H1 (cell line): Measurements from ENCODE around the gene RASGRP3. TPM values are rescaled to one million over a fixed set of nuclear protein-coding genes. Genes with fewer than 3 reads are reported as not detected.

Experiments used
- BACH1 ChIP-seq: IDR thresholded peaks from 2 replicates; pipeline ENCODE4 v1.6.1; 2012; ENCODE audit warnings: low read length, improper control_type of control experiment
- EP300 ChIP-seq, 2 experiments: IDR thresholded peaks; 1 replicate in 1 of 2; 2 replicates in 1 of 2; pipeline ENCODE4 v1.6.1; 2011 to 2012; ENCODE audit warnings: low read depth in 2 of 2, low read length in 2 of 2, mild to moderate bottlenecking in 2 of 2, borderline replicate concordance in 1 of 2, inconsistent platforms in 1 of 2, moderate library complexity in 1 of 2
- KDM5A ChIP-seq: fragments of 200-600 bp; IDR thresholded peaks from 2 replicates; pipeline ENCODE4 v1.7.1; 2012; ENCODE audit warnings: mild to moderate bottlenecking, low read length, inconsistent platforms, mixed read lengths
- SP4 ChIP-seq: IDR thresholded peaks from 2 replicates; pipeline ENCODE4 v1.6.1; 2012; ENCODE audit warnings: low read length, inconsistent platforms
- TAF7 ChIP-seq: optimal IDR thresholded peaks from 2 replicates; pipeline ENCODE3; 2011; ENCODE audit warnings: low read depth, mild to moderate bottlenecking, inconsistent platforms, low read length, moderate library complexity, borderline replicate concordance
- polyA plus RNA-seq, 7 experiments: library from polyadenylated mRNA; depleted of rRNA in 3 of 7; stranded (reverse) in 5 of 7; unstranded in 2 of 7; fragments of >200 nt in 5 of 7; fragments of 200-250 nt in 2 of 7; gene quantifications; 1 replicate in 5 of 7; 2 replicates in 1 of 7; 4 replicates in 1 of 7; pipeline versions ENCODE4 v1.2.1 to v1.2.3, GENCODE V29; 2011 to 2013; ENCODE audit warnings: missing spikeins in 2 of 7, mixed read lengths in 2 of 7
- total RNA-seq: library from RNA; stranded (reverse); fragmentation: NEBNext Ultra II Directional; extraction: Animal tissue kit (Norgen Biotek cat#: 25700); gene quantifications from 2 replicates; pipeline ENCODE4 v1.2.1, GENCODE V29; 2021
- TF ChIP-seq, protein P1 (sequence below): IDR thresholded peaks from 2 replicates; pipeline ENCODE4 v1.6.1; 2012; ENCODE audit warnings: inconsistent platforms

RASGRP3 gene
- total and polyA plus RNA-seq, 2 of the 8 experiments (the other 6 are each of a cell fraction or from before 2014, with no cell fraction given) = 0.06 TPM; not detected in 1

DNA sequence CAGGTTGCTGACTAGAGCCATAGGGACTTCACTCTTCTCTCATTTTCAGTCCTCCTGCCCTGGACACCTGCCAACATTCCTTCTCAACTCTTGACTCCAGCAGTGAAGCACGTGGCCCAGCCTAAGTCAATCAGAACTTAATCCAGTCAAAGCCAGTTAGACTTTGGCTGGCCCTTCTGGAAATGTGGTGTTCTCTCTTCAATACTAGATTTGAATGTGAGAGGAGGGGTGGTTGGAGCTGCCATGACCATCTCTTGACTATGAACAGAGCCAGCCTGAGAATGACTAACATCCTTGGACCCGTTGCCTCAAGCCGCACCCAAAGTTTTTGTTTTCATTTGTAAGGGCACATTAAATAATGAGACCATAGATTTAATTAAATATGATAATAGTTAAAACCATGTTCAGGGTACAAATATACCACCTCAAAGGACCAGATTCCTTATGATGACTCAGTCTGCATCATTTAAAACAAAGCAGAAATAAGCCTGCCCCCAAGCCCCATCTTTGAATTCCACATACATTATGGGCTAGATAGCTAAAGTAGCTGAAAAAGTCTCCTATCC, 49.7 kb upstream of the RASGRP3 start (continued):
- no peak for TF ChIP-seq BACH1
- TF ChIP-seq TAF7 = no peak
- no peak for TF ChIP-seq SP4
- TF ChIP-seq KDM5A = no peak
- TF ChIP-seq, protein P1, sequence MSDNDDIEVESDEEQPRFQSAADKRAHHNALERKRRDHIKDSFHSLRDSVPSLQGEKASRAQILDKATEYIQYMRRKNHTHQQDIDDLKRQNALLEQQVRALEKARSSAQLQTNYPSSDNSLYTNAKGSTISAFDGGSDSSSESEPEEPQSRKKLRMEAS = no peak
- no peak for TF ChIP-seq EP300 (IDR thresholded peaks at IDR 0.05; ENCODE audit: borderline replicate concordance in 1 of 2, low read depth in 2 of 2, low read length in 2 of 2)
- TF ChIP-seq, all 59 proteins: peak for 0
